Measurements from ENCODE around the gene SHB. TPM values are rescaled to one million over a fixed set of nuclear protein-coding genes. Genes with fewer than 3 reads are reported as not detected.

SHB gene
- total and polyA plus RNA-seq, 7 donors, result 4.0 to 30.7 (median 8.6) TPM

DNA sequence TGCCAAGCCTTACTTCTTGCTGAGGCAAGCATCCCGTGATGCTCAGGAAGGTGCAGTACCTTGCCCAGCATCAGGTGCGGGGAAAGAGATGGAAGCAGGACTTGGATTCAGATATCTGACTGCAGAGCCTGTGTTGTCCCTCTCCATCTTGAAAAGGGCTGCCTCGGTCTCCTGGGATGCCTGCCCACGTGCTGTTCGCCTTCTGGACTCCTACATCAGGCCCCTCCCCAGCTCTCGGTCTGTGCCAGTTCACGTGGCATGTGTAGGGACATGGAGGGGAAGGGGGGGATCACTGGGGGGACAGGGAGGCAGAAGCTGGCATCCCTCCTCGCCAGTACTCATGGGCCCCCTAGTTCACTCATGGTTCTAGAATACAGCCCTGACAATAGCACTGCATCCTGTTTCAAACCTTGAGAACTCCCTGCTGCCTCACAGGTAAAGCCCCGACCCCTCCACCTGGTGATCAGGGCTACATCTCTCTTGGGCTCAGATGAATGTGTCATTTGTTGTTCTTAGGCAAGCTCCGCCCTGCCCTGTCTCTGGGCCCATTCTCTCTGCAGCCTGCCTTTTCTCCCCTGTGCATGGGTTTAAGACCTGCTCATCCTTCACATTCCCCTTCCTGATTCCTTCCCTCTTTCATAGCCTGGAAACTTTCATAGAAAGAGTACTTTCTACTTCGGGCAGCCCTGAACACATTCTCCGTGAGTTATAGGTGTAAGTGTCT, 126.2 kb downstream of the SHB start:
- ATAC-seq, result no peak
- H3K27ac ChIP-seq, result no peak overlapping the region
- H3K36me3 ChIP-seq (ENCODE audit: insufficient read depth in 1 of 2, low read depth in 1 of 2), result peaks cover 3 to 23% of the 10 kb centered on the region in 2 donors

DNA sequence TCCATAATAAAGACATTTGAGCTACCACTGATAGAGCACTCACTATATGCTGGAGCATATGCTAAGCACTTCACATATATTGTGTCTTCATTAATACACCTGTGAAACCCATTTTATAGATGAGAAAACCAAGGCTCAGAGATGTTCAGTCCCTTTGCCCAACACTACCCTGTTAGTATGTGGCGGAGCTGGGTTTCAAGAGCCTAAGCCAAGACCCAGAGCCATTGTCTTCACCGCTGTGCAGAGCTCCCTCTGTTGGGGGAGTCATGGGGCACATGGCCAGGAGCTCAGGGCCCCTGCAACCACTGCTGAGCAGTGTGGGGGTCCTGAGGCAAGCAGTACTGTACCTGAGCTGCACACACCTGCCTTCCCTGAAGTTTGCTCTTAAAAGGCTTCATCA, 127.8 kb downstream of the SHB start:
- ATAC-seq (no peak), DNase-seq (no peak)
- peaks cover 16% of the 10 kb centered on the region for H3K4me1 ChIP-seq
- 98% methylated on average over 2 of the region's 2 CpGs for WGBS, 3 donors
- H3K27me3 ChIP-seq (ENCODE audit: insufficient read depth in 3 of 3, low read length in 2 of 3), result no peaks in the 10 kb centered on the region
- intact Hi-C loops (cut with DNase I), result no loop called here
- TF ChIP-seq, protein P1, sequence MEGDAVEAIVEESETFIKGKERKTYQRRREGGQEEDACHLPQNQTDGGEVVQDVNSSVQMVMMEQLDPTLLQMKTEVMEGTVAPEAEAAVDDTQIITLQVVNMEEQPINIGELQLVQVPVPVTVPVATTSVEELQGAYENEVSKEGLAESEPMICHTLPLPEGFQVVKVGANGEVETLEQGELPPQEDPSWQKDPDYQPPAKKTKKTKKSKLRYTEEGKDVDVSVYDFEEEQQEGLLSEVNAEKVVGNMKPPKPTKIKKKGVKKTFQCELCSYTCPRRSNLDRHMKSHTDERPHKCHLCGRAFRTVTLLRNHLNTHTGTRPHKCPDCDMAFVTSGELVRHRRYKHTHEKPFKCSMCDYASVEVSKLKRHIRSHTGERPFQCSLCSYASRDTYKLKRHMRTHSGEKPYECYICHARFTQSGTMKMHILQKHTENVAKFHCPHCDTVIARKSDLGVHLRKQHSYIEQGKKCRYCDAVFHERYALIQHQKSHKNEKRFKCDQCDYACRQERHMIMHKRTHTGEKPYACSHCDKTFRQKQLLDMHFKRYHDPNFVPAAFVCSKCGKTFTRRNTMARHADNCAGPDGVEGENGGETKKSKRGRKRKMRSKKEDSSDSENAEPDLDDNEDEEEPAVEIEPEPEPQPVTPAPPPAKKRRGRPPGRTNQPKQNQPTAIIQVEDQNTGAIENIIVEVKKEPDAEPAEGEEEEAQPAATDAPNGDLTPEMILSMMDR (IDR thresholded peaks at IDR 0.05), result no peak
- no peak overlapping the region for H3K27ac ChIP-seq
- H3K36me3 ChIP-seq (ENCODE audit: insufficient read depth in 1 of 2, low read depth in 1 of 2), result peaks cover 0 to 8% of the 10 kb centered on the region in 2 donors
- H3K4me3 ChIP-seq, result no peak overlapping the region
- H3K9me3 ChIP-seq, result no peaks in the 10 kb centered on the region

More for the DNA sequence above, 126.2 kb downstream of the SHB start:
- TF ChIP-seq, protein P1 (IDR thresholded peaks at IDR 0.05), result no peak
- no peak overlapping the region for H3K4me3 ChIP-seq
- intact Hi-C loops (cut with DNase I), result no loop called here
- no peaks in the 10 kb centered on the region for H3K9me3 ChIP-seq
- no peaks in the 10 kb centered on the region for H3K27me3 ChIP-seq (ENCODE audit: insufficient read depth in 3 of 3, low read length in 2 of 3)
- WGBS, 3 donors, result 87 to 90% (median 88%) methylated on average over 11 to 12 of the region's 12 CpGs
- H3K4me1 ChIP-seq, result peaks cover 16% of the 10 kb centered on the region
- DNase-seq, result peak in 1 of 2 donors; percentile 32

DNA sequence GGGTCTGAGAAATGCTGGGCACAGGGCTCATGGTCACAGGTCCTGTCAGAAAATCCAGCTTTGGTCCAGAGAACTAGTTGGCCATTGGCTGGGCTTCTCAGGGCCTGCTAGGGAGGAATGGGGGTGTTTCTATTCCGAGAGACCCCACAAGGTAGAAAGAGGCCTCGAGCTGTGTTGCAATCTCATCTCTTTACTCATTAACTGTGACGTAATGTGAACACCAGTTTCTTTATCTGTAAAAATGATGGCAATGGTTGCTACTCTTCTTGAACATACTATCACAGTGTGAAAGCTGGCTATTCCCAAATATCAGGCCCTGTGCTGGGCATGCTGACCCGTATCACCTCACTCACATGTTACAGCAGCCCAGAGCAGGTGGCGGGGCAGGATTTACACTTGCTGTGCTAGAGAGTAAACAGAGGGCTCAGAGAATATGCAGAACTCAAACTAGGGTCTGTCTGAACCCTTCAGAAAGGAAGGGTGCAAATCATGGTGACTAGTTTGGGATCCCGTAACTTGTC, 129.4 kb downstream of the SHB start:
- TF ChIP-seq, protein P1 (IDR thresholded peaks at IDR 0.05), result no peak
- no peak overlapping the region for H3K27ac ChIP-seq
- ATAC-seq (no peak), DNase-seq (no peak)
- intact Hi-C loops (cut with DNase I), result no loop called here
- 89 to 95% (median 90%) methylated on average over 6 of the region's 6 CpGs for WGBS, 3 donors
- H3K36me3 ChIP-seq (ENCODE audit: insufficient read depth in 1 of 2, low read depth in 1 of 2), result no peaks in the 10 kb centered on the region
- peaks cover 16% of the 10 kb centered on the region for H3K4me1 ChIP-seq
- no peaks in the 10 kb centered on the region for H3K27me3 ChIP-seq (ENCODE audit: insufficient read depth in 3 of 3, low read length in 2 of 3)
- no peaks in the 10 kb centered on the region for H3K9me3 ChIP-seq
- no peak overlapping the region for H3K4me3 ChIP-seq

DNA sequence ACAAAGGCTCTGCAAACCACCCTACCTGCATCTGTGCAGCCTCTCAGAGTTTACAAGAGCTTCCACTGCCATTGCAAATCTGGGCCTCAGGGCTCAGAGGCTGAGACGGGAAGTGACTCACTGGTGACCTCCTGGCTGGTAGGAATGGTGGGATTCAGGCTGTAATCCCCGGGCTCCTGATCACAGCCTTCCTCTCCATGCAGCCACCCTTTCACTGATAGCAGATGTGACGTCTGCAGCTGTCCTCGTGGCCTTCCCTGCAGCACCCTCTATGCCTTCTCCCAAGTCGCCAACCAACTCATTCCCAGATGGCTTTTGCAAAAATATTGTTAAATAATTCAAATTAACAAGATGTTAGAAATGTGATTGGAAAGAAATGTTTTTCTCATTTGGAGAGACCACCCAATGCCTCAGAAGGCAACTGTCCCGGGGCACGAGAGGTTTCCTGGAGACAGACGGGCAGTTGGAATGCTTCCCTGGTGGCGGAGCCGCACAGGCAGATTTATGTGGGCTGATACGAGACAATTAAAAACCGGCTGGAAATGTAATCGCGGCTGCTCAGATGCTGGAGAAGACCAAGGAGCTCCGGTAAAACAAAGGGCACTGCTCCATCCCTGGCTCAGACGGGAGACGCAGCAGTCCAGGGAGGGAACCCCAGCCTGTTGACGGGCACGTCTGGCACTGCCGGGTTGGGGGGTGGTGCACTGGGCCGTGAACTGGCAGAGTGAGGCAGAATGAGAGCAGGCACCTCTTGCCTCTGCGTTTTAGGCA, 130.7 kb downstream of the SHB start:
- intact Hi-C loops (cut with DNase I), result no loop called here
- ATAC-seq (peak in 1 of 4 donors; percentile 32), DNase-seq (no peak)
- no peaks in the 10 kb centered on the region for H3K36me3 ChIP-seq (ENCODE audit: insufficient read depth in 1 of 2, low read depth in 1 of 2)
- TF ChIP-seq, protein P1 (IDR thresholded peaks at IDR 0.05), result no peak
- H3K9me3 ChIP-seq, result no peaks in the 10 kb centered on the region
- no peak overlapping the region for H3K27ac ChIP-seq
- H3K4me3 ChIP-seq, result no peak overlapping the region
- no peaks in the 10 kb centered on the region for H3K27me3 ChIP-seq (ENCODE audit: insufficient read depth in 3 of 3, low read length in 2 of 3)
- 30 to 40% (median 40%) methylated on average over 21 to 22 of the region's 22 CpGs for WGBS, 3 donors
- H3K4me1 ChIP-seq, result peaks cover 16% of the 10 kb centered on the region

Data from psoas muscle (tissue), 8 donors.